HepG2 (cell line): ENCODE measurements around the gene LYRM1. TPM values are rescaled to one million over a fixed set of nuclear protein-coding genes. Genes with fewer than 3 reads are reported as not detected.

Experiments used
- ARID5B ChIP-seq: IDR thresholded peaks from 2 replicates; pipeline ENCODE4 v1.4.0; 2020; ENCODE audit warnings: mild to moderate bottlenecking, missing genetic modification reagents
- ATF4 ChIP-seq, 2 experiments: fragments of 450-650 bp in 1 of 2; sonication (generic) in 1 of 2; formaldehyde crosslinking; IDR thresholded peaks; 2 replicates each; pipeline versions ENCODE4 v1.5.0 to v1.8.0; 2020 to 2022; ENCODE audit warnings: mild to moderate bottlenecking in 1 of 2, missing genetic modification reagents in 1 of 2
- BCL6 ChIP-seq: IDR thresholded peaks from 2 replicates; pipeline ENCODE4 v1.6.1; 2016; ENCODE audit warnings: missing genetic modification reagents, missing compliant biosample characterization
- CCAR2 ChIP-seq: fragments of 200-400 bp; formaldehyde crosslinking; optimal IDR thresholded peaks from 2 replicates; pipeline ENCODE3; 2018; ENCODE audit warnings: low read depth, mild to moderate bottlenecking, low read length, moderate library complexity
- HMG20B ChIP-seq: conservative IDR thresholded peaks from 2 replicates; pipeline ENCODE4 v1.6.1; 2016; ENCODE audit warnings: missing genetic modification reagents, missing compliant biosample characterization
- IKZF1 ChIP-seq: fragments of 450-650 bp; IDR thresholded peaks from 2 replicates; pipeline ENCODE4 v1.7.1; 2016
- JUND ChIP-seq: sonication (generic); formaldehyde crosslinking; IDR thresholded peaks from 2 replicates; pipeline ENCODE4 v1.8.0; 2022; ENCODE audit warnings: mild to moderate bottlenecking, missing genetic modification reagents
- MAX ChIP-seq: IDR thresholded peaks from 2 replicates; pipeline ENCODE4 v1.6.1; 2012; ENCODE audit warnings: inconsistent platforms
- MAZ ChIP-seq, 2 experiments: sonication (generic) in 1 of 2; formaldehyde crosslinking in 1 of 2; IDR thresholded peaks; 2 replicates each; pipeline versions ENCODE4 v1.5.0 to v1.6.1; 2012 to 2020; ENCODE audit warnings: low read depth in 2 of 2, mild to moderate bottlenecking in 2 of 2, borderline replicate concordance in 1 of 2, improper control_type of control experiment in 1 of 2, low read length in 1 of 2, missing genetic modification reagents in 1 of 2, moderate library complexity in 1 of 2
- MYC ChIP-seq: sonication (generic); formaldehyde crosslinking; IDR thresholded peaks from 2 replicates; pipeline ENCODE4 v1.9.0; 2021; ENCODE audit warnings: missing genetic modification reagents, borderline replicate concordance
- MYNN ChIP-seq: sonication (generic); formaldehyde crosslinking; IDR thresholded peaks from 2 replicates; pipeline ENCODE4 v1.4.0; 2020; ENCODE audit warnings: mild to moderate bottlenecking, low read depth, missing genetic modification reagents
- NR0B2 ChIP-seq: sonication (generic); formaldehyde crosslinking; IDR thresholded peaks from 2 replicates; pipeline ENCODE4 v1.4.0; 2020; ENCODE audit warnings: mild to moderate bottlenecking, missing genetic modification reagents
- PITX1 ChIP-seq: sonication (generic); formaldehyde crosslinking; IDR thresholded peaks from 2 replicates; pipeline ENCODE4 v1.5.1; 2020; ENCODE audit warnings: mild to moderate bottlenecking, missing genetic modification reagents
- RXRA ChIP-seq: sonication (generic); formaldehyde crosslinking; IDR thresholded peaks from 2 replicates; pipeline ENCODE4 v1.5.1; 2020; ENCODE audit warnings: missing genetic modification reagents
- SRSF4 ChIP-seq: fragments of 200-400 bp; formaldehyde crosslinking; IDR thresholded peaks from one replicate; pipeline ENCODE4 v1.6.1; 2018; ENCODE audit warnings: mild to moderate bottlenecking, low read depth, low read length, moderate library complexity; ENCODE audit not compliant: poor library complexity, severe bottlenecking
- ZKSCAN8 ChIP-seq: IDR thresholded peaks from 2 replicates; pipeline ENCODE4 v1.6.1; 2016; ENCODE audit warnings: borderline replicate concordance, missing genetic modification reagents, missing compliant biosample characterization
- ZNF546 ChIP-seq: sonication (generic); formaldehyde crosslinking; conservative IDR thresholded peaks from 2 replicates; pipeline ENCODE4 v1.8.1; 2023; ENCODE audit warnings: mild to moderate bottlenecking, missing genetic modification reagents
- ZNF547 ChIP-seq: sonication (generic); formaldehyde crosslinking; IDR thresholded peaks from 2 replicates; pipeline ENCODE4 v1.5.1; 2020; ENCODE audit warnings: mild to moderate bottlenecking, missing genetic modification reagents
- ZNF777 ChIP-seq: sonication (generic); formaldehyde crosslinking; IDR thresholded peaks from 2 replicates; pipeline ENCODE4 v1.4.0; 2020; ENCODE audit warnings: missing genetic modification reagents
- ZSCAN29 ChIP-seq: sonication (generic); formaldehyde crosslinking; conservative IDR thresholded peaks from 2 replicates; pipeline ENCODE4 v1.4.0; 2020; ENCODE audit warnings: mild to moderate bottlenecking, missing genetic modification reagents
- ZSCAN30 ChIP-seq: sonication (generic); formaldehyde crosslinking; IDR thresholded peaks from 2 replicates; pipeline ENCODE4 v1.5.0; 2020; ENCODE audit warnings: mild to moderate bottlenecking, missing genetic modification reagents
- polyA plus RNA-seq, 8 experiments: library from polyadenylated mRNA; depleted of rRNA in 3 of 8; stranded (reverse) in 7 of 8; unstranded in 1 of 8; fragments of >200 nt; fragmentation: Illumina TruSeq in 4 of 8; extraction: Trizol in 4 of 8; gene quantifications; 2 replicates each; pipeline versions ENCODE4 v1.2.1 to v1.2.3, GENCODE V29; 2011 to 2016; ENCODE audit warnings: low read depth in 4 of 8, missing spikeins in 1 of 8, mixed read lengths in 1 of 8; ENCODE audit not compliant: insufficient read depth in 1 of 8
- total RNA-seq, 5 experiments: library from RNA; depleted of rRNA; stranded (reverse); fragments of >200 nt; fragmentation: Illumina TruSeq; extraction: Trizol; gene quantifications; 2 replicates each; pipeline ENCODE4 v1.2.3, GENCODE V29; 2016; ENCODE audit warnings: low read depth in 1 of 5
- TF ChIP-seq, protein P1 (sequence below): sonication (generic); formaldehyde crosslinking; IDR thresholded peaks from 2 replicates; pipeline ENCODE4 v1.5.0; 2020; ENCODE audit warnings: missing genetic modification reagents, mild to moderate bottlenecking, borderline replicate concordance

The LYRM1 gene
- total and polyA plus RNA-seq, 2 of the 13 experiments (the other 11 are each of a cell fraction or from before 2014, with no cell fraction given), result 59.2 to 82.6 TPM

DNA sequence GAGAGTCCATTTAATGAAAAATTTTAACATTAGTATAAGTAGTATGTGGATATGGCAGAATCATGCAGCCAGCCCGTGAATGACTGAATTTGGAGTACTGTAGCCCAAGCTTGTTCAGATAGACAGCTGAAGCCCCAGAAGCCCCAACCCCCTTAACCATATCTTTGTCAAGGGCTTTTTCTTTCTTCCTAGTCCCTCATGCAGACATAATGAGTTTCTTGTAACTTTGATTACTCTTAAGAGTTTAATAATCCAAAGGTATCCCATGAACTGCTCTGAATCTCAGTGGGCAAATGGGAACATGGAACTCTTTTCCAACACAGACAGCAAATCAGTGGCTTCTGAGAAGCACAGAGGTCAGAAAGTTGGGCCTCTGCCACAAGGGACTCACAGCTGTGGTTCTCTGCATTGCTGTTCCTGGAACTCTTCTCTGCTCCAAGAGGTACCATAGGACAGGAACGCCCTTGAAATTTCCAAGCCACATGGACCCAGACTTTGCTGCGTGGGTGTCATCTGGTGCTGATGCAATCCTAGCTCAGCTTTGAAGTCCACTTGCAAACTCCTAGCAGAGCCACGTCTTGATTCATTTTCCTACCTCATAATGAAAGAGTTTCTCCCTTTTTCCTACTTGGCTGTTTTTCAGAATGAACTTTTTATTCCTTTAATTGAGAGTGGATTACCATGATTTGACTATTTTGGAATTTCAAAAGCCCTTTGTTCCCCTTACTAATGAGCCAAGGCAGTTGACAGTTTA, 18.1 kb downstream of the LYRM1 start (continued):
- TF ChIP-seq RXRA (CRISPR knock-in tag), result no peak
- no peak for TF ChIP-seq PITX1 (CRISPR knock-in tag)
- TF ChIP-seq ZNF547 (CRISPR knock-in tag), result no peak
- TF ChIP-seq IKZF1, result no peak
- TF ChIP-seq ZNF777, result no peak
- TF ChIP-seq ARID5B (CRISPR knock-in tag), result peak; percentile 58
- TF ChIP-seq MAX, result 0 out of 2 replicates have a peak, but pooled peaks have one; percentile 34
- TF ChIP-seq, protein P1, sequence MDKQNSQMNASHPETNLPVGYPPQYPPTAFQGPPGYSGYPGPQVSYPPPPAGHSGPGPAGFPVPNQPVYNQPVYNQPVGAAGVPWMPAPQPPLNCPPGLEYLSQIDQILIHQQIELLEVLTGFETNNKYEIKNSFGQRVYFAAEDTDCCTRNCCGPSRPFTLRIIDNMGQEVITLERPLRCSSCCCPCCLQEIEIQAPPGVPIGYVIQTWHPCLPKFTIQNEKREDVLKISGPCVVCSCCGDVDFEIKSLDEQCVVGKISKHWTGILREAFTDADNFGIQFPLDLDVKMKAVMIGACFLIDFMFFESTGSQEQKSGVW (CRISPR knock-in tag), result no peak
- no peak for TF ChIP-seq ZNF546 (CRISPR knock-in tag)
- no peak for TF ChIP-seq ZKSCAN8 (CRISPR knock-in tag)
- no peak for TF ChIP-seq ZSCAN30 (CRISPR knock-in tag)
- TF ChIP-seq SRSF4, result no peak
- no peak for TF ChIP-seq CCAR2
- TF ChIP-seq HMG20B, result no peak
- TF ChIP-seq ZSCAN29 (CRISPR knock-in tag), result no peak
- no peak for TF ChIP-seq MAZ (IDR thresholded peaks at IDR 0.05; ENCODE audit: borderline replicate concordance, low read depth, low read length)
- no peak for TF ChIP-seq MAZ (CRISPR knock-in tag; IDR thresholded peaks at IDR 0.05; ENCODE audit: low read depth)
- TF ChIP-seq JUND (CRISPR knock-in tag), result no peak
- TF ChIP-seq MYC (CRISPR knock-in tag), result 0 out of 2 replicates have a peak, but pooled peaks have one; percentile 19
- TF ChIP-seq MYNN, result no peak
- peak; percentile 67 to 96; a peak in 3 of 4 replicates for TF ChIP-seq ATF4 (CRISPR knock-in tag; IDR thresholded peaks at IDR 0.05)
- TF ChIP-seq NR0B2 (CRISPR knock-in tag), result no peak
- TF ChIP-seq BCL6 (CRISPR knock-in tag), result no peak
